ENCODE measurements around the gene NR1D1. TPM values are rescaled to one million over a fixed set of nuclear protein-coding genes. Genes with fewer than 3 reads are reported as not detected.

The NR1D1 gene
- total and polyA plus RNA-seq, 2 of the 13 experiments (the other 11 are each of a cell fraction or from before 2014, with no cell fraction given) = 2.1 to 2.7 TPM

DNA sequence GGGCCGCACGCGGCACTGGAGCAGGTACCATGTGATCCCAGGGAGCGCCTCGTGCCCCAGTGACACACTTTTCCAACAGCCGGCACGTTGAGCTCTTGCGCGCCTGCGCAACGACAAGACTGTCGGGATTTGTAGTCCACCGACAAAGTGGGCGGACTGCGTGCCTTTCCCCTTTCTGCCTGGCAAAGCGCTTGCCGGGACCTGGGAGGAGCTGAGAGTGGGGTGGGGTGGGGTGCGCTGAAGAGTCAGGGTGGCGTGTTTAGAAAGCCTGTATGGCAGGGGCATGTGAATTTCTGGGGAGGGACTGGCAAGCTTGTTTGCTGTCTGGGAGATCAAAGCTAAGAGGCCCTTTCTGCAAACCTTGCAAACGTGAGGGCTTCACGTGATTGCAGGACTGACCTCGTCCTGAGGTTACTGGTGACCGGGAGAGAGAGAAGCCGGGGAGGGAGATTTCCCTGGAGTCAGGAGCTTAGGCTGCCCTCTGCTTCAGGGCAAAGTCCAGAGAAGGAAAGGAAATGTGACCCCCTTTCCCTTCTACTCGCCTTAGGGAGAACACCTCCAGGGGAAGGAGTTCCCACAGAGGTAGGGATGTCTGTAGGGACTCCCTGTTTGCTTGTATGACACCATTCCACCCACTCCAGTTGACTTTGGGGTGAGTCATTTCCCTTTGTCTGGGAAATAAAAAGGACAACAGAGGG lies 429 bp upstream of the NR1D1 start (continued):
- TF ChIP-seq, protein P1, sequence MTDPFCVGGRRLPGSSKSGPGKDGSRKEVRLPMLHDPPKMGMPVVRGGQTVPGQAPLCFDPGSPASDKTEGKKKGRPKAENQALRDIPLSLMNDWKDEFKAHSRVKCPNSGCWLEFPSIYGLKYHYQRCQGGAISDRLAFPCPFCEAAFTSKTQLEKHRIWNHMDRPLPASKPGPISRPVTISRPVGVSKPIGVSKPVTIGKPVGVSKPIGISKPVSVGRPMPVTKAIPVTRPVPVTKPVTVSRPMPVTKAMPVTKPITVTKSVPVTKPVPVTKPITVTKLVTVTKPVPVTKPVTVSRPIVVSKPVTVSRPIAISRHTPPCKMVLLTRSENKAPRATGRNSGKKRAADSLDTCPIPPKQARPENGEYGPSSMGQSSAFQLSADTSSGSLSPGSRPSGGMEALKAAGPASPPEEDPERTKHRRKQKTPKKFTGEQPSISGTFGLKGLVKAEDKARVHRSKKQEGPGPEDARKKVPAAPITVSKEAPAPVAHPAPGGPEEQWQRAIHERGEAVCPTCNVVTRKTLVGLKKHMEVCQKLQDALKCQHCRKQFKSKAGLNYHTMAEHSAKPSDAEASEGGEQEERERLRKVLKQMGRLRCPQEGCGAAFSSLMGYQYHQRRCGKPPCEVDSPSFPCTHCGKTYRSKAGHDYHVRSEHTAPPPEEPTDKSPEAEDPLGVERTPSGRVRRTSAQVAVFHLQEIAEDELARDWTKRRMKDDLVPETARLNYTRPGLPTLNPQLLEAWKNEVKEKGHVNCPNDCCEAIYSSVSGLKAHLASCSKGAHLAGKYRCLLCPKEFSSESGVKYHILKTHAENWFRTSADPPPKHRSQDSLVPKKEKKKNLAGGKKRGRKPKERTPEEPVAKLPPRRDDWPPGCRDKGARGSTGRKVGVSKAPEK (CRISPR knock-in tag; IDR thresholded peaks at IDR 0.05; ENCODE audit: borderline replicate concordance) = no peak; the same call in 1 of the 2 replicates
- TF ChIP-seq GABPB1 (CRISPR knock-in tag; IDR thresholded peaks at IDR 0.05) (peak; percentile 86), ZNF777 (CRISPR knock-in tag; IDR thresholded peaks at IDR 0.05) (peak; percentile 56), DR1 (CRISPR knock-in tag; IDR thresholded peaks at IDR 0.05) (peak; percentile 87; the same call in 1 of the 2 replicates), ZSCAN29 (CRISPR knock-in tag; conservative IDR thresholded peaks at IDR 0.05) (peak; percentile 97), ZBTB4 (CRISPR knock-in tag; IDR thresholded peaks at IDR 0.05; ENCODE audit: borderline replicate concordance) (peak; percentile 96; the same call in 1 of the 2 replicates), MTA3 (CRISPR knock-in tag; IDR thresholded peaks at IDR 0.05) (no peak), BATF2 (CRISPR knock-in tag; IDR thresholded peaks at IDR 0.05) (peak; percentile 97), ZNF253 (CRISPR knock-in tag; IDR thresholded peaks at IDR 0.05; ENCODE audit: borderline replicate concordance) (peak; percentile 96), ZNF556 (CRISPR knock-in tag; IDR thresholded peaks at IDR 0.05; ENCODE audit: borderline replicate concordance) (peak; percentile 94), ZNF3 (CRISPR knock-in tag; IDR thresholded peaks at IDR 0.05) (no peak), MEF2D (CRISPR knock-in tag; IDR thresholded peaks at IDR 0.05) (peak; percentile 96), ETS1 (CRISPR knock-in tag; IDR thresholded peaks at IDR 0.05) (0 out of 2 replicates have a peak, but pooled peaks have one; percentile 83)
- TF ChIP-seq, protein P2, sequence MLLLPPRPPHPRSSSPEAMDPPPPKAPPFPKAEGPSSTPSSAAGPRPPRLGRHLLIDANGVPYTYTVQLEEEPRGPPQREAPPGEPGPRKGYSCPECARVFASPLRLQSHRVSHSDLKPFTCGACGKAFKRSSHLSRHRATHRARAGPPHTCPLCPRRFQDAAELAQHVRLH (CRISPR knock-in tag; IDR thresholded peaks at IDR 0.05; ENCODE audit: borderline replicate concordance, low read depth) = peak; percentile 99; the same call in 1 of the 2 replicates
- TF ChIP-seq, protein P3, sequence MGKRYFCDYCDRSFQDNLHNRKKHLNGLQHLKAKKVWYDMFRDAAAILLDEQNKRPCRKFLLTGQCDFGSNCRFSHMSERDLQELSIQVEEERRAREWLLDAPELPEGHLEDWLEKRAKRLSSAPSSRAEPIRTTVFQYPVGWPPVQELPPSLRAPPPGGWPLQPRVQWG (CRISPR knock-in tag; IDR thresholded peaks at IDR 0.05; ENCODE audit: borderline replicate concordance, low read depth) = no peak
- TF ChIP-seq, protein P4, sequence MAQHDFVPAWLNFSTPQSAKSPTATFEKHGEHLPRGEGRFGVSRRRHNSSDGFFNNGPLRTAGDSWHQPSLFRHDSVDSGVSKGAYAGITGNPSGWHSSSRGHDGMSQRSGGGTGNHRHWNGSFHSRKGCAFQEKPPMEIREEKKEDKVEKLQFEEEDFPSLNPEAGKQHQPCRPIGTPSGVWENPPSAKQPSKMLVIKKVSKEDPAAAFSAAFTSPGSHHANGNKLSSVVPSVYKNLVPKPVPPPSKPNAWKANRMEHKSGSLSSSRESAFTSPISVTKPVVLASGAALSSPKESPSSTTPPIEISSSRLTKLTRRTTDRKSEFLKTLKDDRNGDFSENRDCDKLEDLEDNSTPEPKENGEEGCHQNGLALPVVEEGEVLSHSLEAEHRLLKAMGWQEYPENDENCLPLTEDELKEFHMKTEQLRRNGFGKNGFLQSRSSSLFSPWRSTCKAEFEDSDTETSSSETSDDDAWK (CRISPR knock-in tag; IDR thresholded peaks at IDR 0.05) = no peak
